H1 (cell line): ENCODE measurements around the gene WASHC2A. TPM values are rescaled to one million over a fixed set of nuclear protein-coding genes. Genes with fewer than 3 reads are reported as not detected.
"Not testable (repeated sequence)": the region's sequence is repeated elsewhere in the genome, so short reads cannot be mapped to it uniquely, and the experiment has no call there.

Experiments used
- CTCF ChIA-PET: fragments of 300-600 bp; sonication (Branson Sonifier 250); formaldehyde crosslinking; loops from one replicate; lab custom pipeline; 2021; ENCODE audit not compliant: partially characterized antibody; lab: Charles Lee
- POLR2A ChIA-PET: fragments of 300-600 bp; sonication (Branson Sonifier 250); formaldehyde crosslinking; loops from one replicate; lab custom pipeline; 2021; ENCODE audit warnings: inconsistent platforms; ENCODE audit not compliant: partially characterized antibody; lab: Charles Lee
- DNase-seq, 2 experiments: peaks; one replicate each; pipeline versions ENCODE4 v3.0.0 to v3.0.0-alpha.2; 2010 to 2022; ENCODE audit warnings: low spot score in 2 of 2, low read depth in 1 of 2, mixed read lengths in 1 of 2
- FAIRE-seq: peaks from 2 replicates; lab custom pipeline; 2011; peaks lifted over from hg19 to GRCh38; lab: Jason Lieb, UNC
- H2AFZ ChIP-seq: 2 replicates; pipeline ENCODE4 v1.8.1; 2012; ENCODE audit warnings: low read length, inconsistent platforms
- H2AK5ac ChIP-seq: 2 replicates; pipeline ENCODE4 v1.6.1; 2013; ENCODE audit warnings: low read depth, low read length
- H2BK120ac ChIP-seq: replicated peaks from 2 replicates; pipeline ENCODE3; 2013; ENCODE audit warnings: low read depth, low read length, inconsistent platforms
- H2BK12ac ChIP-seq: 2 replicates; pipeline ENCODE4 v1.6.1; 2013; ENCODE audit warnings: low read depth, low read length
- H2BK15ac ChIP-seq: 2 replicates; pipeline ENCODE4 v1.6.1; 2013; ENCODE audit warnings: low read length
- H2BK20ac ChIP-seq: 2 replicates; pipeline ENCODE4 v1.6.1; 2013; ENCODE audit warnings: low read length
- H2BK5ac ChIP-seq: 2 replicates; pipeline ENCODE4 v1.6.1; 2013; ENCODE audit warnings: low read depth, low read length
- H3K14ac ChIP-seq: 2 replicates; pipeline ENCODE4 v1.6.1; 2013; ENCODE audit warnings: inconsistent platforms; ENCODE audit not compliant: insufficient read length
- H3K18ac ChIP-seq: 2 replicates; pipeline ENCODE4 v1.6.1; 2013; ENCODE audit warnings: low read length; ENCODE audit errors: extremely low read depth
- H3K23ac ChIP-seq: 2 replicates; pipeline ENCODE4 v1.6.1; 2013; ENCODE audit warnings: inconsistent platforms; ENCODE audit not compliant: insufficient read length
- H3K23me2 ChIP-seq: 2 replicates; pipeline ENCODE4 v1.6.1; 2013; ENCODE audit warnings: low read depth, low read length
- H3K27ac ChIP-seq: 2 replicates; pipeline ENCODE4 v1.6.1; 2011; ENCODE audit warnings: low read depth, low read length, inconsistent platforms
- H3K27me3 ChIP-seq, 4 experiments: replicated peaks in 1 of 4; 1 replicate in 1 of 4; 2 replicates in 3 of 4; pipeline versions ENCODE4 v1.6.1 to v1.8.1; 2011 to 2013; ENCODE audit warnings: low read length in 3 of 4, mild to moderate bottlenecking in 3 of 4, inconsistent platforms in 2 of 4, mixed read lengths in 2 of 4, moderate library complexity in 1 of 4; ENCODE audit not compliant: control insufficient read depth in 3 of 4, insufficient read depth in 3 of 4; ENCODE audit errors: extremely low read depth in 1 of 4
- H3K36me3 ChIP-seq, 4 experiments: 2 replicates each; pipeline versions ENCODE4 v1.6.1 to v1.8.1; 2011 to 2013; ENCODE audit warnings: mild to moderate bottlenecking in 4 of 4, low read length in 3 of 4, moderate library complexity in 2 of 4, control low read depth in 1 of 4, inconsistent platforms in 1 of 4; ENCODE audit not compliant: insufficient read depth in 4 of 4, control insufficient read depth in 2 of 4
- H3K4ac ChIP-seq: replicated peaks from 2 replicates; pipeline ENCODE3; 2013; ENCODE audit warnings: low read length, low read depth, mixed read lengths, inconsistent platforms; ENCODE audit not compliant: insufficient read length
- H3K4me1 ChIP-seq, 4 experiments: replicated peaks in 1 of 4; 1 replicate in 1 of 4; 2 replicates in 3 of 4; pipeline versions ENCODE4 v1.6.1 to v1.8.1; 2011 to 2013; ENCODE audit warnings: low read length in 3 of 4, inconsistent platforms in 2 of 4, mixed read lengths in 1 of 4; ENCODE audit not compliant: insufficient read depth in 4 of 4, control insufficient read depth in 3 of 4
- H3K4me2 ChIP-seq, 2 experiments: 2 replicates each; pipeline versions ENCODE4 v1.6.1 to v1.8.1; 2011 to 2013; ENCODE audit warnings: low read depth in 2 of 2, low read length in 2 of 2, control low read depth in 1 of 2, inconsistent platforms in 1 of 2, mild to moderate bottlenecking in 1 of 2; ENCODE audit not compliant: insufficient read depth in 1 of 2
- H3K4me3 ChIP-seq, 4 experiments: fragments of 200-600, 300-600 bp in 1 of 4; sonication (generic), shearing (Covaris generic), sonication (Bioruptor Twin) in 1 of 4; 2 replicates each; pipeline versions ENCODE4 v1.5.1 to v1.8.1; 2011 to 2016; ENCODE audit warnings: low read length in 4 of 4, low read depth in 3 of 4, control low read depth in 2 of 4, inconsistent platforms in 2 of 4, mild to moderate bottlenecking in 2 of 4, mixed read lengths in 1 of 4, moderate library complexity in 1 of 4; ENCODE audit not compliant: insufficient read depth in 2 of 4; ENCODE audit errors: extremely low read depth in 1 of 4
- H3K56ac ChIP-seq: replicated peaks from 2 replicates; pipeline ENCODE3; 2013; ENCODE audit warnings: low read depth, mild to moderate bottlenecking, mixed read lengths, low read length, inconsistent platforms; ENCODE audit not compliant: insufficient read length
- H3K79me1 ChIP-seq: 2 replicates; pipeline ENCODE4 v1.6.1; 2013; ENCODE audit warnings: low read depth, low read length, control low read depth
- H3K79me2 ChIP-seq, 2 experiments: 2 replicates each; pipeline versions ENCODE4 v1.6.1 to v1.8.1; 2012 to 2013; ENCODE audit warnings: low read length in 2 of 2, mild to moderate bottlenecking in 2 of 2, inconsistent platforms in 1 of 2; ENCODE audit not compliant: insufficient read depth in 2 of 2, control insufficient read depth in 1 of 2
- H3K9ac ChIP-seq, 4 experiments: replicated peaks in 1 of 4; 1 replicate in 1 of 4; 2 replicates in 3 of 4; pipeline versions ENCODE4 v1.6.1 to v1.8.1; 2011 to 2013; ENCODE audit warnings: low read depth in 3 of 4, low read length in 3 of 4, control low read depth in 2 of 4, mild to moderate bottlenecking in 2 of 4, moderate library complexity in 2 of 4, inconsistent platforms in 1 of 4; ENCODE audit errors: extremely low read depth in 1 of 4
- H3K9me3 ChIP-seq, 2 experiments: 2 replicates each; pipeline versions ENCODE4 v1.6.1 to v1.8.1; 2012 to 2013; ENCODE audit warnings: mild to moderate bottlenecking in 2 of 2, moderate library complexity in 2 of 2, control low read depth in 1 of 2, inconsistent platforms in 1 of 2, low read depth in 1 of 2, low read length in 1 of 2, mixed read lengths in 1 of 2; ENCODE audit not compliant: insufficient read depth in 2 of 2
- H4K20me1 ChIP-seq, 2 experiments: replicated peaks in 1 of 2; 2 replicates each; pipeline versions ENCODE3 to v1.8.1; 2011 to 2013; ENCODE audit warnings: inconsistent platforms in 2 of 2, low read length in 2 of 2, mild to moderate bottlenecking in 1 of 2; ENCODE audit not compliant: insufficient read depth in 2 of 2, control insufficient read depth in 1 of 2
- H4K5ac ChIP-seq: 2 replicates; pipeline ENCODE4 v1.6.1; 2013; ENCODE audit warnings: low read length, low read depth, mixed read lengths, inconsistent platforms; ENCODE audit not compliant: insufficient read length
- H4K8ac ChIP-seq: 2 replicates; pipeline ENCODE4 v1.8.0; 2013; ENCODE audit warnings: mild to moderate bottlenecking, moderate library complexity, low read length, inconsistent platforms; ENCODE audit not compliant: insufficient read depth; ENCODE audit errors: extremely low read depth
- H4K91ac ChIP-seq: replicated peaks from 2 replicates; pipeline ENCODE3; 2013; ENCODE audit warnings: low read length, mixed read lengths, inconsistent platforms; ENCODE audit not compliant: insufficient read length
- ASH2L ChIP-seq: fragments of 200-600, 300-600 bp; sonication (generic); IDR thresholded peaks from one replicate; pipeline ENCODE4 v1.7.1; 2017; ENCODE audit warnings: low read length
- ATF3 ChIP-seq: IDR thresholded peaks from 2 replicates; pipeline ENCODE4 v1.6.1; 2011; ENCODE audit warnings: low read depth, mild to moderate bottlenecking, low read length; ENCODE audit not compliant: insufficient read depth
- CBX8 ChIP-seq: fragments of 300-800, 300-1000 bp; sonication (generic); IDR thresholded peaks from 2 replicates; pipeline ENCODE4 v1.7.1; 2016; ENCODE audit warnings: low read depth, low read length, borderline replicate concordance
- RNF2 ChIP-seq: fragments of 200-900, 300-1000 bp; sonication (generic); IDR thresholded peaks from 2 replicates; pipeline ENCODE4 v1.7.1; 2016; ENCODE audit warnings: borderline replicate concordance, low read depth, mild to moderate bottlenecking, antibody characterized with exemption, low read length; ENCODE audit not compliant: poor library complexity, severe bottlenecking; ENCODE audit errors: missing control alignments
- SIN3A ChIP-seq, 2 experiments: IDR thresholded peaks in 1 of 2; conservative IDR thresholded peaks in 1 of 2; 2 replicates each; pipeline ENCODE4 v1.6.1; 2011 to 2012; ENCODE audit warnings: low read length in 2 of 2, improper control_type of control experiment in 1 of 2, low read depth in 1 of 2, mild to moderate bottlenecking in 1 of 2
- WGBS, 2 experiments: shearing (Covaris generic) in 1 of 2; methylation state at CpG; one replicate each; pipeline versions ENCODE4 v1.1.6 to v1.1.7; 2013 to 2015; ENCODE audit warnings: low lambda C conversion rate in 2 of 2, mixed read lengths in 2 of 2, inconsistent platforms in 1 of 2, low coverage in 1 of 2, missing lambda C conversion rate in 1 of 2; ENCODE audit not compliant: insufficient replicate concordance in 2 of 2, insufficient coverage in 1 of 2, insufficient read length in 1 of 2; ENCODE audit errors: extremely low coverage in 1 of 2, missing lambda C conversion rate in 1 of 2; 5-methylcytosine and 5-hydroxymethylcytosine counted together
- polyA plus RNA-seq, 7 experiments: library from polyadenylated mRNA; depleted of rRNA in 3 of 7; stranded (reverse) in 5 of 7; unstranded in 2 of 7; fragments of >200 nt in 5 of 7; fragments of 200-250 nt in 2 of 7; gene quantifications; 1 replicate in 5 of 7; 2 replicates in 1 of 7; 4 replicates in 1 of 7; pipeline versions ENCODE4 v1.2.1 to v1.2.3, GENCODE V29; 2011 to 2013; ENCODE audit warnings: missing spikeins in 2 of 7, mixed read lengths in 2 of 7
- total RNA-seq: library from RNA; stranded (reverse); fragmentation: NEBNext Ultra II Directional; extraction: Animal tissue kit (Norgen Biotek cat#: 25700); gene quantifications from 2 replicates; pipeline ENCODE4 v1.2.1, GENCODE V29; 2021

The WASHC2A gene
- total and polyA plus RNA-seq, 2 of the 8 experiments (the other 6 are each of a cell fraction or from before 2014, with no cell fraction given), result 7.5 to 29.7 TPM

- TF ChIP-seq CBX8 (no peak), ASH2L (no peak), SIN3A (conservative IDR thresholded peaks at IDR 0.05 in 1 of 2, IDR thresholded peaks at IDR 0.05 in 1 of 2; ENCODE audit: low read depth in 1 of 2, low read length in 2 of 2) (no peak), RNF2 (no peak), ATF3 (no peak)
- TF ChIP-seq, all 59 proteins: peak for 0
These were observed 4.7 kb upstream of the WASHC2A start (continued) for GRCh38 chr10:50063100-50063499.

- H3K4me1 ChIP-seq, H2AK5ac ChIP-seq, H2BK20ac ChIP-seq, H3K4ac ChIP-seq, H3K36me3 ChIP-seq, H3K79me1 ChIP-seq, H3K14ac ChIP-seq, H3K9me3 ChIP-seq, H4K5ac ChIP-seq, H4K91ac ChIP-seq, H3K79me2 ChIP-seq, H2BK120ac ChIP-seq, H3K23me2 ChIP-seq, FAIRE-seq, H3K27ac ChIP-seq, H2AFZ ChIP-seq, H3K27me3 ChIP-seq, H2BK15ac ChIP-seq, H3K56ac ChIP-seq, H3K18ac ChIP-seq, H4K8ac ChIP-seq, DNase-seq, H4K20me1 ChIP-seq, POLR2A ChIA-PET, H3K9ac ChIP-seq, H3K23ac ChIP-seq, CTCF ChIA-PET, H2BK12ac ChIP-seq, H2BK5ac ChIP-seq: not testable (repeated sequence)
- Histone ChIP-seq H3K4me3 (peak overlapping the region; percentile 56 to 68 (median 61); a peak in 7 of 8 replicates), H3K4me2 (peak overlapping the region; percentile 38 to 58)
- WGBS, 2 experiments, result 75% methylated on average over 1 of the region's 13 CpGs; no CpG with 5 or more reads in 1 of the 2 experiments
These were observed 552 bp downstream of the WASHC2A start for GRCh38 chr10:50068352-50068659.
